ENCODE measurements around the gene TET3.

GRCh38 chr2:74007711-74008110 is 23.0 kb downstream of the TET3 start:
- no peak for TF ChIP-seq JUNB (IDR thresholded peaks at IDR 0.05)
- no peak for TF ChIP-seq PBX3 (IDR thresholded peaks at IDR 0.05)
- TF ChIP-seq CTCF (IDR thresholded peaks at IDR 0.05): no peak
- no peak for TF ChIP-seq MAX (IDR thresholded peaks at IDR 0.05)
- TF ChIP-seq EHF (CRISPR knock-in tag; IDR thresholded peaks at IDR 0.05): no peak
- TF ChIP-seq RARB (CRISPR knock-in tag; IDR thresholded peaks at IDR 0.05): no peak
- TF ChIP-seq REST (IDR thresholded peaks at IDR 0.05): no peak
- no peak for TF ChIP-seq BHLHE40 (IDR thresholded peaks at IDR 0.05; ENCODE audit: low read depth, low read length)
- no peak for TF ChIP-seq CBX8 (IDR thresholded peaks at IDR 0.05)
- no peak for TF ChIP-seq USF2 (IDR thresholded peaks at IDR 0.05)
- no peak for TF ChIP-seq MYC (IDR thresholded peaks at IDR 0.05; ENCODE audit: borderline replicate concordance, low read length)
